ENCODE measurements around the gene PGAP2.
A peak's percentile ranks its signal among the peaks of the same experiment; 100 is the strongest.
"Not testable (repeated sequence)": the region's sequence is repeated elsewhere in the genome, so short reads cannot be mapped to it uniquely, and the experiment has no call there.

The PGAP2 gene

GRCh38 chr11:3854977-3855807 is 46.8 kb downstream of the PGAP2 start, which contains the start of gene STIM1:
Gene STIM1 (plus strand): TSS chr11:3855664. CDS start chr11:3856271, 607 bp downstream.
- peak; percentile 98 for DNase-seq (ENCODE audit: low read depth in 2 of 2)

DNA sequence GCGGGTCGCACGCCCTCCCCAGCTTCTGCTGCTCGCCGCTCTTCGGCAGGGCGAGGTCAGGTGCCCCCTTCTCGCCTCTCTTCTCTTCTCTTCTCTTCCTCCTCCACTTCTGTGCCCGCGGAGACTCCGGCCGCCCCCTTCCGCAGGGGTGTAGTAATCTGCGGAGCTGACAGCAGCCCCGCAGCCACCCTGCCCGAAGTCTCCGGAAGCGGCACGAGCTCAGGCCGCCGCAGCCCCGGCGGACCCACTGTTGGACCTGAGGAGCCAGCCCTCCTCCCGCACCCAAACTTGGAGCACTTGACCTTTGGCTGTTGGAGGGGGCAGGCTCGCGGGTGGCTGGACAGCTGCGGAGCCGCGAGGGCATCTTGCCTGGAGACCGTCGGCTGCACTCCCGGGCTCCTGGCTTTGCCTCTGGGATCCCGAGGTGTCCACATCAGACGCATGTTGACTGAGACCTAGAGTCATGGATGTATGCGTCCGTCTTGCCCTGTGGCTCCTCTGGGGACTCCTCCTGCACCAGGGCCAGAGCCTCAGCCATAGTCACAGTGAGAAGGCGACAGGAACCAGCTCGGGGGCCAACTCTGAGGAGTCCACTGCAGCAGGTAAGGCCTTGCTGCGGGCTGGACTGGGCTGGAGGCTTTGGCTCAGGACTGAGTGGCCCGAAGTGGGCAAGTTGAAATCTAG is 47.6 kb downstream of the PGAP2 start:
- no peak for DNase-seq (ENCODE audit: low read depth in 2 of 2)

DNA sequence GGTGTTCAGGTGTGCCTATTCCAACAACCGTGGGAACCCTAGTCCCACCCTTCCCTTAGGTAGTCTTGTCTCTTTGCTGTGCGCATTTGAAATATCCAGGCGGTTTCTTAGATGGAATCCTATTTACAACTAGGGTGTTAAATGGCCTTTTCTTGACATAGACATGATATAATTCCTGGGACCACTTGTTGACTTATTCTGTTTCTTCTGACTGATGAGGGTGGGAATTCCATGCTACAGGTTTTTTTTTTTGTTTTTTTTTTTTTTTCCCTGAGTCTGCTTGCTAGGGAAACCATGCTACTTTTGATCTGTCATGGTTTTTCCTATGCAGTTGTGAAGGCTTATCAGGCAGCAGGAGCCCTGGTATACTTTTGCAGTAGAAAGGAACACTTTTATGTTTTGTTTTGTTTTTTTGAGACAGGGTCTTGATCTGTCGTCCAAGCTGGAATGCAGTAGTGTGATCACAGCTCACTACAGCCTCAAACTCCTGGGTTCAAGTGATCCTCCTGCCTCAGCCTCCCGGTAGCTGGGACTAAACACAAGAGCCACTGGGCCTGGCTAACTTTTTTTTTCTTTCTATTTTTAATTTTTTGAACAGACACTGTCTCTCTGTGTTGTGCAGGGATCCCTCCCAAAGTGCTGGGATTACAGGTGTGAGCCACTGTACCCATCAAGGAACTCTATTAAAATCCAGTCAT is 48.6 kb downstream of the PGAP2 start:
- no peak for DNase-seq (ENCODE audit: low read depth in 2 of 2)

GRCh38 chr11:3857628-3858027 is 49.3 kb downstream of the PGAP2 start:
- no peak for DNase-seq (ENCODE audit: low read depth in 2 of 2)

DNA sequence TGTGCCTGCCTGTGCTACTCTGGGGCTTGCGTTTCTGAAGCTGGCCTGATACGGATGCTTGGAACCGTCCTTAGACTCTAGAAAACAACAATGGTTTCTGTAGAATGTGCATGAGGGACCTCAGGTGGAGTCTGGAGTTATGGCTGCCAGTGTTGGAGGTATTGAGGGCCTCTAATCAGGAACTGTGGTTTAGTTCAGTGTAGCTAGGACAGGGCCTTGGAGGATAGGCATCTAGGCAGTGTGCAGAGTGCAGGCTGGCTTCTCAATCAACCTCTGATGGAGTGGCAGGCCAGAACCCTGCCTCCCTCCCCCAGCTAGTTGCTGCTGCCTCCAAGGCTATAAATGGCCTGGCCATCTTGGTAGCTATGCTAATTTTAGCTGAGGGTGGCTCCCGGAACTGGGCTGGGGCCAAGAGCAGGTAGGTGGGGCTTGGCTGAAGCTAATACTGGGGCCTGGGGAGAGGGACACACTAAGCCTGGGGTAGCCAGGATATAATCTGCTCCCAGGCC is 51.1 kb downstream of the PGAP2 start:
- DNase-seq (ENCODE audit: low read depth in 2 of 2), result no peak

GRCh38 chr11:3860375-3860774 is 52.0 kb downstream of the PGAP2 start:
- DNase-seq (ENCODE audit: low read depth in 2 of 2), result no peak

GRCh38 chr11:3860898-3861393 is 52.6 kb downstream of the PGAP2 start:
- DNase-seq (ENCODE audit: low read depth in 2 of 2), result not testable (repeated sequence)

GRCh38 chr11:3861683-3862082 is 53.3 kb downstream of the PGAP2 start:
- no peak for DNase-seq (ENCODE audit: low read depth in 2 of 2)

DNA sequence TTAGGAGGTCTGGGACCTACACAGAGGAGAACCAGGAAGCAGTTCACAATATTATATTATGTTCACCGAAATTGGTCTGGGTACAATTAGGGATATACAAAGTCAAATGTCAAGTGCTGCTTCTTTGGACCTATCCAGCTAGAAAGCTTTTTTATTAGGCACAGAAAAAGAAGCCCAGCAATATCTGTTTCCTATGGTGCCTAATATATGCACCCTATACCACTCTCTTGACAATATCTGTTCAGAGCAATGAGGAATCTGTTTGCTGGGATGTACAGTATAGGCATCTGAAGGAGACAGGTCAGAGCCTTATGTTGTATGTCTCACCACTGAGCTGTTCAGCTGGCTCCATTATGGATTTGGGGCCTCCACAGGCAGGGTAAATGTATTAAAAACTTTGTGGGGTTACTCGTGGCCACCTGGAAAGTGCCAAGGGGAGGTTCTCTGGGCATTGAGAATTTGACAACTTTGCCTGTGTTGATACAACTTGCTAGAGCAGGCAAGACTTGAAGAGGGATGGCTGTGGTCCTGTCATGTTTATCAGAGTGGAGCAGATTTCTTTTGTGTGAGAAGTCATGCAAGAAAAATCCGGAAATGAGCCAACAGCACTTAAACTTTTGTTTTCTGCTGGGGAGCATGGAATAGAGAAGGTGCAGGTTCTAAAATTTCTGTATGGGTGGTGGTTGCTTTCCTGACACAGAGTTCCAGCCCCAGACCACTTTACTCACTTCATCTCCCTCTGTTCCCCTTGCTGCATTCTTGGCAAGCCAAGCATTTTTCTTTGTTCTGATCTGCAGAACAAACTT is 57.2 kb downstream of the PGAP2 start:
- no peak for DNase-seq (ENCODE audit: low read depth in 2 of 2)

DNA sequence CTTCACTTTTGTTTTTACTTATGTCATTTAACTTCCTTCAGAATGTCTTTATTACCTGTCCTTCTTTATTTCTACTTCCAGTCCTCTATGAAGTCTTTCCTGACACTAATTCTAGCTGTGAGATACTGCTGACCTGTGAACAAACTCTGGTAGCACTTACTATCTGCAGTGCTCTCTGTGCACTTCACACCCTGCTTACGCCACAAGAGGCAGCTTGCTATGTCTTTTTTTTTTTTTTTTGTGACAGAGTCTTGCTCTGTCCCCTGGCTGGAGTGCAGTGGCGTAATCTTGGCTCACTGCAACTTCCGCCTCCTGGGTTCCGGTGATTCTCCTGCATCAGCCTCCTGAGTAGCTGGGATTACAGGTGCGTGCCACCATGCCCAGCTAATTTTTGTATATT is 57.8 kb downstream of the PGAP2 start:
- DNase-seq (ENCODE audit: low read depth in 2 of 2), result no peak

- no peak for DNase-seq (ENCODE audit: low read depth in 2 of 2)
Measured at GRCh38 chr11:3866836-3867208, 58.5 kb downstream of the PGAP2 start.

- no peak for DNase-seq (ENCODE audit: low read depth in 2 of 2)
Measured at GRCh38 chr11:3867209-3868091, 59.1 kb downstream of the PGAP2 start.

DNA sequence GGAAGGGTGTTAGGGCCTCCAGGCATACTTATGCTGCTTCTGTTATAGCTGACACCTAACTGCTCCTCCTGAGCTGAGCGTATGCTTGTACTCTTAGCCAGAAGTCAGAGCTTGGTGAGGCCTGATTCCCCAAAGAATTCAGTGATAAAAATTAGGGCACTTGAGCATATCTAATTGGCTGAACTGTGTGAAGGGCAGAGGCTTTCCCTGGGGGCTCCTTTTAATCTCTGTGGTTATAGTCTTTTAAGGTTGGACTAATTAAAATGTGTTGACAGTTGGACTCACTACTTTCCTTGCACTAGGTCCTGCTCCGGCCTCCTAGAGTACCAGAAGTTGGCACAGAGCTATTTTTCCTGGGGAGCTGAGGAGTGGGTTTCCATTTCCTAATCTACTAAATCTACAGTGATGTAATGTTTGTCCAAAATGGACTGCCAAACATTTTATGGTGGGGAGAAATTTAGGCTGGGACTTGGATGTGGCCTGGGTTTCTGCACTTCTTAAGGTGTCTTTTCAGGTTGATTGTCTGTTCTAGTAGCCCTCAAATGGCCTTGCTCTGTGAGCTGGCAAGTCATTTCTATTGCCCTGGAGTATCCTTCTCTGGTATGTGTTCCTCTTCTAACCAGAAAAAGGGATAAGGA is 65.5 kb downstream of the PGAP2 start:
- DNase-seq (ENCODE audit: low read depth in 2 of 2), result no peak
